ENCODE data around the gene MGME1. TPM values are rescaled to one million over a fixed set of nuclear protein-coding genes. Genes with fewer than 3 reads are reported as not detected.

MGME1 gene
- total RNA-seq, 1 donor from 2014 or later: 12.9 TPM

- no peak for DNase-seq (ENCODE audit: low read depth)
Observed at GRCh38 chr20:17940224-17940971, 28.4 kb upstream of the MGME1 start.

GRCh38 chr20:17941087-17941825, 27.6 kb upstream of the MGME1 start:
- no peak for DNase-seq (ENCODE audit: low read depth)

- DNase-seq (ENCODE audit: low read depth): no peak
Observed at GRCh38 chr20:17941826-17942196, 27.0 kb upstream of the MGME1 start.

- no peak for DNase-seq (ENCODE audit: low read depth)
Observed at GRCh38 chr20:17943343-17943742, 25.5 kb upstream of the MGME1 start.

GRCh38 chr20:17944854-17945474, 23.9 kb upstream of the MGME1 start:
- DNase-seq (ENCODE audit: low read depth): no peak

- DNase-seq (ENCODE audit: low read depth): no peak
Observed at GRCh38 chr20:17946040-17946439, 22.8 kb upstream of the MGME1 start.

GRCh38 chr20:17946572-17947473, 22.0 kb upstream of the MGME1 start:
- DNase-seq (ENCODE audit: low read depth): no peak

- DNase-seq (ENCODE audit: low read depth): no peak
Observed at GRCh38 chr20:17947474-17947815, 21.4 kb upstream of the MGME1 start.

- no peak for DNase-seq (ENCODE audit: low read depth)
Observed at GRCh38 chr20:17948442-17948841, 20.4 kb upstream of the MGME1 start.

- no peak for DNase-seq (ENCODE audit: low read depth)
Observed at GRCh38 chr20:17949899-17950298, 18.9 kb upstream of the MGME1 start.

GRCh38 chr20:17950670-17951069, 18.1 kb upstream of the MGME1 start:
- DNase-seq (ENCODE audit: low read depth): no peak

GRCh38 chr20:17951323-17951722, 17.5 kb upstream of the MGME1 start:
- DNase-seq (ENCODE audit: low read depth): no peak

GRCh38 chr20:17952692-17953684, 15.8 kb upstream of the MGME1 start:
- DNase-seq (ENCODE audit: low read depth): no peak

- no peak for DNase-seq (ENCODE audit: low read depth)
Observed at GRCh38 chr20:17953935-17954334, 14.9 kb upstream of the MGME1 start.

- no peak for DNase-seq (ENCODE audit: low read depth)
Observed at GRCh38 chr20:17955302-17955701, 13.5 kb upstream of the MGME1 start.

GRCh38 chr20:17956099-17956685, 12.6 kb upstream of the MGME1 start:
- peak; percentile 81 for DNase-seq (ENCODE audit: low read depth)

- peak; percentile 75 for DNase-seq (ENCODE audit: low read depth)
Observed at GRCh38 chr20:17957505-17958363, 11.1 kb upstream of the MGME1 start.

- no peak for DNase-seq (ENCODE audit: low read depth)
Observed at GRCh38 chr20:17958373-17959256, 10.2 kb upstream of the MGME1 start.
